ENCODE results near the gene PDHX.
"Not testable (repeated sequence)": the region's sequence is repeated elsewhere in the genome, so short reads cannot be mapped to it uniquely, and the experiment has no call there.

PDHX gene

DNA sequence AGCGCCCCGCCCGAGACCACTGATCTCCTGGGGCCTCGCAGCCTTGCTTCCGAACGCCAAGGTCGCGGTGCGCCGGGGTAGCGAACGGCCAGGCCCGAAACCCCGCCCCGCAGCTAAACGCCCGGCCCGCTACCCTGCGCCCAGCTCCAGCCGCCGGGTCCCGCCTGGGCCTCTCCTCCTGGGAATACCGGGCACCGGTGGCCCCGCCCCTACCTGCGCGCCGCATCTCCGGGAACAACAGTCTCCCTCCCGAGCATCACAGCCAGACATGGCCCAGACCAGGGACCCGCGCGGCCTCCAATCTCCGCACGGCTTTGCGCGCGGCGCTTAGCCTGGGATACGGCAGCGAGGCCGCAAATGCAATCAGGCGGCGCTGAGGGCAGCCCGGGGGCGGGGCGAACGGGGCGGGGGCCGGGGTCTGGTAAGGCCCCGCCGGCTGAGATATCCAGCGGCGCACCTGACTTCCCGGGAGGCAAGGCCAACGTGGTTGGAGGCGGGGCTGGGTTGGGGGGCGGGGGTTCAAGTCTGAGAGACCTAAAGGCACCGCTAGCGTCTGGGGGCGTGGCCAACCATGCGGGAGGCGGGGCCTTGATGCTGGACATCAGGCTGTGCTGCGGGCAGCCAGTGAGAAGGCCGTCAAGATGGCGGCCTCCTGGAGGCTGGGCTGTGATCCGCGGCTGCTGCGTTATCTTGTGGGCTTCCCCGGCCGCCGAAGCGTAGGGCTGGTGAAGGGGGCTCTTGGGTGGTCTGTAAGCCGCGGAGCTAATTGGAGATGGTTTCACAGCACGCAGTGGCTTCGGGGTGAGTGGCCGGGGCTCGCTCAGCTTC is at the start of gene PDHX, which contains the start of gene APIP:
Gene PDHX, plus strand, starts transcription at position 604 of the 828 bp plus-strand sequence. Its CDS starts 38 bp downstream, at position 642.
Gene APIP, minus strand, starts transcription at position 365 of the 828 bp plus-strand sequence. Its CDS starts 95 bp downstream, at position 270.
- peak; percentile 74 to 97 (median 92) for DNase-seq

DNA sequence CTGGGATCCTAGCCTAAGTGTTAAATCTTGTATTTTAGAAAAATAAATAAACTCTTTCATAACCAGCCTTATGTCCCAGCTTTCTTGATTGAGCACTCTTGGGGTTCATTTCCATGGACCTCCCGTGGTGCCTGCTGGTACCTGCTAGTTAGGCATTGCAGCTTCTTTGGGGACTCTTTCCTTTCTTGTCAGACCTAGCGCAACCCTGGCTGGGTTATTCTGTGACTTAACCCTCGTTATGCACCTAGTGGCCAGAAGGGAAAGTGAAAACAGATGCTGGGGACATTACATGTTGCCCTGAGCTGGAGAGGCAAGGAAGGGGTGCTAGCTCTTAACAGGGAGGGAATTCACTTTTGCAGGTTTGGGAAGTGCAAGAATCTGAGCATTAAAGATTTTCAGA is 47.0 kb upstream of the PDHX start:
- no peak for DNase-seq

DNA sequence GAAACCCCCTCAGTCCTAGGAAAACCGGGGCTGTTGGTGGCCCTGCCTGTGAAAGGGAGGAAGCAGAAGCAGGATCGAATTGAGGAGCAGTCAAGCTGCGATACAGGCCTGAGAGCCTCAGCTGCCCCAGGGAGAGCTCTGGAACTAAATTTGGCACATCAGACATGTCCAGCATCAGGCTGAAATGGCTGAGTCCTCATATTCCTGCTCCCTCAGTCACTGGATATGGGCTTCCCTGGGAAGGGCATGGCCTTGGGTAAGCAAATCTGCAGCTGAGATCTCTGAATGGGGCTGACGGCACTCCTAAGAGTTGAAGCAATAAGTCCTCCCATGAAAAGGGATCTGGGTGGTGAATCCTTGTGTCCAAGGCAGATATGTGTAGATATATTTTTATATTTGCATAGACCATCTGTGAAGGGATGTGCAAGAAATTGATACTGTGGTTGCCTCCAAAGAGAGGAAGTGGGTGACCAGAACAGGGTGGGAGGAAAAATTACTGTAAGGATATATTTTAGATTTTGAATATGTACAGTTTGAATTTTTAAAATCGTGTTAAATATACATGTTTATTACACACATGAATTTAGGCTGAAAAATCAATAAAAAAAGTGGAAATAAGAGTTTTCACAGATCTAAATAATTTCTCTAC is 45.7 kb upstream of the PDHX start:
- no peak for DNase-seq

GRCh38 chr11:34874202-34874601 is 42.2 kb upstream of the PDHX start:
- no peak for DNase-seq

DNA sequence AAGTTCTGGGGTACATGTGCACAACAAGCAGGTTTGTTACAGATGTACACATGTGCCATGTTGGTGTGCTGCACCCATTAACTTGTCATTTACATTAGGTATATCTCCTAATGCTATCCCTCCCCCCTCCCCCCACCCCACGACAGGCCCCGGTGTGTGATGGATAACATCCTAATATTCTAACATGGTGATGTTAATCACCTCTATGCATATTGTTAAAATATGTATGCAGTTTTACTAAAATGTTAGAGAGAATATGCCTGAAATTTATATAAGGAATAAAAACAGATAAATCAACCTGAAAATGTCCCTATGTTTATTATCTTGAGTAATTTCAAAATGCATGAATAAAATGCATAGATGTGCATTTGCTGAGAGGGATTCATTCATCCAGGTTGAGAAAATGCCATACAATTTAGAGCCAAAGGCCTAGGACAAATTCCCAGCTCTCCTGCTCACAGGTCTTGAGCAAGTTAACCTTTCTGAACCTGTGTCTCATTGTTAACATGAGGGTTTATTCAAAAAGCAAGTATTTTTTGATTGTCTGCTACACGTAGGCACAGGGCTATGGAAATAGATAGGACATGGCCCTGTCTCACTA is 38.9 kb upstream of the PDHX start:
- DNase-seq: no peak

- DNase-seq: no peak
These were observed 34.5 kb upstream of the PDHX start for GRCh38 chr11:34881900-34882299.

DNA sequence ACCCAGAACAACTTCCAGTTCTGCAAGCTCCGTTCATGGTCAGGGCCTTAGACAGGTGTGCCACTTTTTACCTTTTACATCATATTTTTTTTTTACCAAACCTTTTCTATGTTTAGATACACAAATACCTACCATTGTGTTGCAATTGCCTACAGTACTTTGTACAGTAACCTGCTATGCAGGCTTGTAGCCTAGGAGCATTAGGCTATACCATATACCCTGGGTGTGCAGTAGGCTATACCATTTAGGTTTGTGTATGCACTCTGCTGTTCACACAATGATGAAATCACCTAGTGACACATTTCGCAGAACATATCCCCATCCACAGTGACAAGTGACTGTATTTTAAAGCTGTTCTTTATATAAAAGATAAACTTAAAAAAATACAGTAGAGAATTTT is 29.8 kb upstream of the PDHX start:
- no peak for DNase-seq

DNA sequence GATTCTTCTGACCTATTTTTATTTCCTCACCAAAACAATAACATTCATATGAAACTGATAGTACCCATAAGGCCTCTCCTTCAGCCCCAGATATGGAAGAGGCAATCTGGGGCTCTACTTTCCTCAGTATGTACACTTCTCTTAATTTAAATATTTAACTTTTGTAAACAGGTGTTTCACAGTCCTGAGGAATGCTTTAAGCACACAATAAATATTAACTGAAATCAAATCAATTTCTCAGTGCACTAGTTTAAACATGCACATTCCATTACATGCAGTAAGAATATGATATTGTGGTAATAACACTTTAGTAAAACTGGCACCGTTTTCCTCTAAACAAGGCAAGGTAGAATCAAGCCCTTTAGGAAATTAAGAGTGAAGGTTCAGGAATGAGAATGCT is 29.2 kb upstream of the PDHX start:
- DNase-seq: no peak

DNA sequence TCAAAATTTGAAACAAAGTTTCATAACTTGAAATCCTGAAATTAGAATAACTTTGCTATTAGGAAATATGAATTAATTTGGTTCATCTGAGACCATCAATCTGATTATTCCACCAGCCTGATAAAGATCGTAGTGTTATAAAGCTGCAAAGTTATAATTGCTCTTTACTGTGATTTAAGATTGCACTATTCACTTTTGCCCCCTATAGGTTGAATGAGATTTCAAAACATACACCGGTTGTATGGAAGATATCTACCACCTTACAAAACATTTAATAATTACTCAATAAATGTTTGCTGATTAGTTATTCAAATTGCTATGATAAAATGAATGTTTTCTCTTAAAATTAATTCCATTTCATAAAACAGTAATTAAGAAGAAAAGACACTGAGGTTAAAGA is 26.3 kb upstream of the PDHX start:
- DNase-seq: no peak

- peak in 1 of 6 experiments; percentile 11 for DNase-seq
These were observed 25.6 kb upstream of the PDHX start for GRCh38 chr11:34890812-34891211.

- no peak for DNase-seq
These were observed 24.8 kb upstream of the PDHX start for GRCh38 chr11:34891611-34892010.

GRCh38 chr11:34893416-34893815 is 23.0 kb upstream of the PDHX start:
- no peak for DNase-seq

- not testable (repeated sequence) for DNase-seq
These were observed 20.2 kb upstream of the PDHX start for GRCh38 chr11:34896191-34896590.

- no peak for DNase-seq
These were observed 19.1 kb upstream of the PDHX start for GRCh38 chr11:34897171-34897870.

DNA sequence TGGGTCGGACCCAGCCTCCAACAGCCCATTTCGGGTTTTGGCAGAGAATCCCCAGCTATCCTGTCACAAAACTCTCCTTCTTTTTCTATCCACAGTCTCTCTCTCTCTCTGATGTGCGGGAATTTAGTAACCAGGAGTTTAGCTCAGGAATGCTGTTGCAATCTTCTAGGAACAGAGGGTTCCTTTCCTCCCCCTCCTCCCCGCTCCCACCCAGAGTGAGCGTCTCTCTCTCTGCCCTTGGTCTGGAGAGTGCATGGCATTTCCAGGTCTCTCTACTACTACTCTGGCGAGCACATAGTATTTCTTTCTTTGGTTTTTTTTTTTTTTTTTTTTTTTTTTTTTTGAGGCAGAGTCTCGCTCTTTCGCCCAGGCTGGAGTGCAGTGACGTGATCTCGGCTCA is 17.9 kb upstream of the PDHX start:
- no peak for DNase-seq

GRCh38 chr11:34899633-34900016 is 16.8 kb upstream of the PDHX start:
- DNase-seq: no peak

- DNase-seq: no peak
These were observed 11.9 kb upstream of the PDHX start for GRCh38 chr11:34904421-34904955.

- no peak for DNase-seq
These were observed 10.8 kb upstream of the PDHX start for GRCh38 chr11:34905666-34906065.

- no peak for DNase-seq
These were observed 8.4 kb upstream of the PDHX start for GRCh38 chr11:34907934-34908593.

DNA sequence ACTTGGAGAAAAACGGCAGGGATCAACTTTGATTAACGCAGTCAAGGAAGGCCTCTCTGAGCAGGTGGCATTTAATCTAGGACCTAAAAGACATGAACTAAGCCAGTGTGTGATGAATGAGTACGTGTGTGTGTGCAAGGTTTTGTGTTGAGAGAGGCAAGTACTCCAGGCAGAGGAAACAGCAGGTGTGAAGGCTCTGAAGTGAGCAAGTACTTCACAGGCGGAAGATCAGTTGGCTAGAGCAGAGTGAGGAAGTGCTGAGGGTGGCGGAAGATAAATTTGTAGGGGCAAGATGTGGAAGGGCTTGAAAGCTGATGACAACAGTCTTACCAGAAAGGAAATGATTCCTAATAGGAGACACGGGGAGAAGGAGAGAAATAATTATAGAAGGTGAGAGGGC is 7.0 kb upstream of the PDHX start:
- no peak for DNase-seq

GRCh38 chr11:34909955-34910354 is 6.5 kb upstream of the PDHX start:
- DNase-seq: no peak

GRCh38 chr11:34910817-34911216 is 5.6 kb upstream of the PDHX start:
- no peak for DNase-seq
